Kidney (tissue), 14 donors: Measurements from ENCODE around the gene TECTA. TPM values are rescaled to one million over a fixed set of nuclear protein-coding genes. Genes with fewer than 3 reads are reported as not detected.

Experiments
- DNase-seq, 5 donors: peaks; one replicate each; pipeline ENCODE4 v3.0.0-alpha.2; 2013 to 2020
- FAIRE-seq: peaks from 2 replicates; lab custom pipeline; 2012; peaks lifted over from hg19 to GRCh38; lab: Jason Lieb, UNC
- H3K27ac ChIP-seq, 2 donors: one replicate each; pipeline ENCODE4 v1.7.0; 2013; ENCODE audit warnings: low read depth in 2 of 2, low read length in 2 of 2, inconsistent platforms in 1 of 2
- H3K27me3 ChIP-seq: one replicate; pipeline ENCODE4 v1.7.1; 2013; ENCODE audit warnings: low read length, inconsistent platforms; ENCODE audit not compliant: control insufficient read depth, insufficient read depth
- H3K36me3 ChIP-seq, 3 donors: one replicate each; pipeline versions ENCODE4 v1.7.0 to v1.7.1; 2013; ENCODE audit warnings: low read length in 3 of 3, control low read depth in 1 of 3, inconsistent platforms in 1 of 3; ENCODE audit not compliant: insufficient read depth in 3 of 3, control insufficient read depth in 2 of 3
- H3K4me1 ChIP-seq, 3 donors: one replicate each; pipeline versions ENCODE4 v1.7.0 to v1.7.1; 2013; ENCODE audit warnings: low read length in 3 of 3, inconsistent platforms in 1 of 3, low read depth in 1 of 3; ENCODE audit not compliant: control insufficient read depth in 2 of 3, insufficient read depth in 2 of 3
- H3K4me3 ChIP-seq, 3 donors: one replicate each; pipeline versions ENCODE4 v1.7.0 to v1.8.1; 2013; ENCODE audit warnings: low read length in 3 of 3, control low read depth in 1 of 3, inconsistent platforms in 1 of 3
- H3K9ac ChIP-seq, 3 donors: one replicate each; pipeline versions ENCODE4 v1.7.0 to v1.7.1; 2013; ENCODE audit warnings: low read length in 3 of 3, control low read depth in 1 of 3, inconsistent platforms in 1 of 3
- H3K9me3 ChIP-seq, 3 donors: one replicate each; pipeline versions ENCODE4 v1.7.0 to v1.7.1; 2013; ENCODE audit warnings: low read length in 3 of 3, control low read depth in 1 of 3, inconsistent platforms in 1 of 3; ENCODE audit not compliant: control insufficient read depth in 2 of 3, insufficient read depth in 1 of 3
- intact Hi-C: fragments of 100-400 bp; cut with DNase I; formaldehyde crosslinking; loops from one replicate; pipeline ENCODE4 v1.11.1; 2022
- polyA plus RNA-seq: library from polyadenylated mRNA; stranded (reverse); fragments of 350-450 nt; fragmentation: Illumina TruSeq; extraction: RNeasy Lipid Tissue Mini Kit (QIAGEN cat#74804); gene quantifications from one replicate; pipeline ENCODE4 v1.2.3, GENCODE V29; 2014; ENCODE audit warnings: low read depth, low replicate concordance; ENCODE audit not compliant: insufficient read depth
- total RNA-seq: library from RNA; stranded (reverse); fragmentation: NEBNext Ultra II Directional; extraction: Animal tissue kit (Norgen Biotek cat#: 25700); gene quantifications from one replicate; pipeline ENCODE4 v1.2.1, GENCODE V29; 2021
- TF ChIP-seq, protein P1 (sequence below): IDR thresholded peaks from 3 replicates; pipeline ENCODE4 v1.5.1; 2012; ENCODE audit warnings: mild to moderate bottlenecking, moderate library complexity, borderline replicate concordance; ENCODE audit not compliant: insufficient read depth; ENCODE audit errors: extremely low read depth
- donor health status: control.
- donor health status: control.
- donor health status: control.
- donor health status: control.
- donor health status: control.
- donor health status: DM: yes; HTN: yes; CAD: no.
- donor health status: Normal renal cell carcinoma (clear cell type).

Gene TECTA
- total and polyA plus RNA-seq, 2 donors from 2014 or later = 0.54 to 1.2 TPM

DNA sequence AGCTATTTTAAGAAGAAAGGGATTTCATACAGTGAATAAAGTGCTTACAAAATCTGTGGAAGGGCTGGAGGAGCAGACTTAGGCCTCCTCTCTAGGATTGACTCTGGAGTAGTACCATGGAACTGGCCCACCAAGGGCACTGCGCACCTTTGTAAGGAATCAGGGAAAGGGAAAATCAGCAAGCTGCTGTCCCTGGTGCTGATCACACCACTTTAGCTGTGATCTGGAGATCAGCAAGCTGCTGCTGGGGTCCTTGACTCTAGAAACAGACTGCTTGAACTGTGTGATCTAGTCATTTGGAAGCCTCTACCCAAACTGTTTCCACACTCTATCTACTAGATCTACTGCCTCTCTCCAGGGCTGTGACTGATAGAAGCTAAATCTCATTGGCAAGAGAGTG is 18.4 kb upstream of the TECTA start:
- peaks cover 0 to 8% (median 2%) of the 10 kb centered on the region in 3 donors for H3K36me3 ChIP-seq

DNA sequence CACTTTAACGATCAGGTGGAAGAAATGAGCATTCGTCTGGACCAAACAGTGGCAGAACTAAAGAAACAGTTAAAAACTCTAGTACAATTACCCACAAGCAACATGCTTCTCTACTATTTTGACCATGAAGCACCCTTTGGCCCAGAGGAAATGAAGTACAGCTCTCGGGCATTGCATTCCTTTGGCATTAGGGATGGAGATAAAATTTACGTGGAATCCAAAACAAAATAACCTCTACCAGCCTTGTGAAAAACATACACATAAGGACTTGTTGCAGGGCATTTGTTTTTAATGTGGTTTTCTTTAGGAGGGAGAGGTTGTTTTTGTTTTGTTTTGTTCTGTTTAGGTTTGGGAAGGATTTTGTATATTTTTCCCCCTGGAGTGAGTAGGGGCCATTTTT is 14.2 kb upstream of the TECTA start:
- Histone ChIP-seq H3K27me3 (no peaks in the 10 kb centered on the region), H3K9ac (no peak overlapping the region), H3K9me3 (no peaks in the 10 kb centered on the region), H3K4me1 (no peaks in the 10 kb centered on the region), H3K36me3 (peaks cover 0 to 8% (median 7%) of the 10 kb centered on the region in 3 donors), H3K4me3 (no peak overlapping the region), H3K27ac (no peak overlapping the region)
- TF ChIP-seq, protein P1, sequence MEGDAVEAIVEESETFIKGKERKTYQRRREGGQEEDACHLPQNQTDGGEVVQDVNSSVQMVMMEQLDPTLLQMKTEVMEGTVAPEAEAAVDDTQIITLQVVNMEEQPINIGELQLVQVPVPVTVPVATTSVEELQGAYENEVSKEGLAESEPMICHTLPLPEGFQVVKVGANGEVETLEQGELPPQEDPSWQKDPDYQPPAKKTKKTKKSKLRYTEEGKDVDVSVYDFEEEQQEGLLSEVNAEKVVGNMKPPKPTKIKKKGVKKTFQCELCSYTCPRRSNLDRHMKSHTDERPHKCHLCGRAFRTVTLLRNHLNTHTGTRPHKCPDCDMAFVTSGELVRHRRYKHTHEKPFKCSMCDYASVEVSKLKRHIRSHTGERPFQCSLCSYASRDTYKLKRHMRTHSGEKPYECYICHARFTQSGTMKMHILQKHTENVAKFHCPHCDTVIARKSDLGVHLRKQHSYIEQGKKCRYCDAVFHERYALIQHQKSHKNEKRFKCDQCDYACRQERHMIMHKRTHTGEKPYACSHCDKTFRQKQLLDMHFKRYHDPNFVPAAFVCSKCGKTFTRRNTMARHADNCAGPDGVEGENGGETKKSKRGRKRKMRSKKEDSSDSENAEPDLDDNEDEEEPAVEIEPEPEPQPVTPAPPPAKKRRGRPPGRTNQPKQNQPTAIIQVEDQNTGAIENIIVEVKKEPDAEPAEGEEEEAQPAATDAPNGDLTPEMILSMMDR = no peak
- FAIRE-seq (no peak), DNase-seq (no peak)
- intact Hi-C loops = no loop called here

More for the DNA sequence above, 18.4 kb upstream of the TECTA start:
- no peak for FAIRE-seq
- intact Hi-C loops = no loop called here
- TF ChIP-seq, protein P1 = no peak
- Histone ChIP-seq H3K4me1 (no peaks in the 10 kb centered on the region), H3K4me3 (no peak overlapping the region), H3K9me3 (no peaks in the 10 kb centered on the region), H3K27ac (no peak overlapping the region), H3K27me3 (no peaks in the 10 kb centered on the region), H3K9ac (no peak overlapping the region)
- peak in 3 of 5 donors; percentile 60 to 78 (median 74) for DNase-seq

DNA sequence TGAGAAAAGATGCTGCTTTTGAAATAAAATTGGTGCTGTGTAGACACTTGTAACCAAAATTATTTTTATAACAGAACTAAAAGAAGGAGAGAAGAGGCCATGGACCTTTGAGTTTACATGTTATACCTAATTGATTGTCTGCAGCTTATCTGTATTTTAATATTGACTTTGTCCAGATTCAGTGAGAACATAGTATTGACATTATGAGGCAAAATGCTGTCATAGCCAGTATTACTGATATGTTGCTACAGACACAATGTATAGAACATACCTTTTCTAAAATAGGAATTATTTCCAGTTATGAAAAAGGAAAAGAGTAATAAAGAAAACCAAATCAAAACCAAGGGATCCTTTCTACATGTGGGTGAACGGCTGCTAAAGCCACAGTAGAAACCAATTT is 11.5 kb upstream of the TECTA start:
- intact Hi-C loops = no loop called here
- H3K9me3 ChIP-seq = no peaks in the 10 kb centered on the region
- no peak for DNase-seq
- no peak overlapping the region for H3K27ac ChIP-seq
- H3K36me3 ChIP-seq = peaks cover 0 to 7% (median 3%) of the 10 kb centered on the region in 3 donors
- FAIRE-seq = no peak
- H3K4me3 ChIP-seq = no peak overlapping the region
- no peaks in the 10 kb centered on the region for H3K4me1 ChIP-seq
- no peaks in the 10 kb centered on the region for H3K27me3 ChIP-seq
- TF ChIP-seq, protein P1 = no peak
- H3K9ac ChIP-seq = no peak overlapping the region
